Activated T-helper 1 cell treated with anti-CD3 and anti-CD28 coated beads, Interleukin-12 subunit alpha, Interleukin-12 subunit beta, Interleukin-2, Interleukin-4 antibody, amounts not matched to agents 30 ng/mL and 10 ng/mL and 1 ng/mL, durations not matched to agents 14 hours and 24 hours and 36 hours (primary cell): Measurements from ENCODE around the gene AMOTL2. TPM values are rescaled to one million over a fixed set of nuclear protein-coding genes. Genes with fewer than 3 reads are reported as not detected.

Experiments used
- DNase-seq: peaks from one replicate; pipeline ENCODE4 v3.0.0; 2021; ENCODE audit warnings: low spot score
- H3K27ac Mint-ChIP-seq: one replicate; pipeline ENCODE4 v1.8.0; 2021; ENCODE audit warnings: mild to moderate bottlenecking, mixed read lengths
- H3K27me3 Mint-ChIP-seq: one replicate; pipeline ENCODE4 v1.8.0; 2022; ENCODE audit warnings: mild to moderate bottlenecking, moderate library complexity, mixed read lengths; ENCODE audit not compliant: insufficient read depth
- H3K36me3 Mint-ChIP-seq: one replicate; pipeline ENCODE4 v1.8.0; 2021; ENCODE audit warnings: low read depth, mixed read lengths
- H3K4me1 Mint-ChIP-seq: one replicate; pipeline ENCODE4 v1.8.0; 2021; ENCODE audit warnings: low read depth, mixed read lengths
- H3K4me3 Mint-ChIP-seq: one replicate; pipeline ENCODE4 v1.8.0; 2021; ENCODE audit warnings: mild to moderate bottlenecking, moderate library complexity, mixed read lengths
- H3K9me3 Mint-ChIP-seq: one replicate; pipeline ENCODE4 v1.8.0; 2021; ENCODE audit warnings: mixed read lengths
- intact Hi-C: fragments of 100-400 bp; cut with micrococcal nuclease; formaldehyde crosslinking; loops from one replicate; pipeline ENCODE4 v1.15.1; 2024
- total RNA-seq: library from RNA; stranded (reverse); gene quantifications from 2 replicates; pipeline ENCODE4 v1.2.3, GENCODE V29; 2022

AMOTL2 gene
- total RNA-seq, 1 donor from 2014 or later: not detected

DNA sequence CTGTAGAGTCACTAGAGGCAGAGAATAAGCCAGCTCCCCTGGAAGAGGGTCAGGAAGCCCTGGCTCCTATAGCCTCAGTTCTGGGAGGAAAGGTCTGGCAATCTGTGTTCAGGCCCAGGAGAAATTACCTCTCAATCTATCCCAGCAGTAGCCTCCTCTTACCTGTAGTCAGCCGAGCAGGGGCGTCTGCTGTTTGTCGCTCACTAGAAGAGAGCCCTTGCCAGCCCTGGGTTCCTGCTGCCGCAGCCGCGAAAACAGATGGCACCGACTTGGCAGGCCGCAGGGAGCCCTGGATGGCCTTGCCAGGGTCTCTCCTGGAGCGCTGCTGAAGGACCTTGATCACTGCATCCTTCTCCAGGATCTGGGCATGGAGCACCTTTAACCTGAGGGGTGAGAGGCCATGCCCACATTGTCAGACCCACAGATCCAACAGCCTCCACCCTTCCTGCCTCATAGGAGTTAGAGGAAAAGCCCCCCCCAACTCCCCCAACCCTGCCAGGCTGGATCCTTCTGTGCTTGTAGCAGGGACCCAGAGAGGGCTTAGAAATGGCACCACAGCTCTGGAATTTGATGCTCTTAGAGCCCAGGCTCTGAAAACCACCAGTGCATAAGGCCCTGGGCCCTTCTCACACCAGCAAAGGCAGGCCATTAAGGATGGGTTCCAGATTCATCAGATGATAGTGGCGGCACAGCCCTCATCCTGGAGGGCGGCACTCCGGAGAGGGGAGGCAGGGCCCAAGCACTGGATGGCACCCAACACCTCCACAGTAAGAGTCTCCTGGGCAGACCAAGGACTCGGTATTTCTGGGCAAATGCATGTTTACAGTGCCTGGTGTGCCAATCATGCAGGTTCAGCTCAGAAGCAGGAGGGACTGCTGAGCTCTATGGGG lies 14.9 kb downstream of the AMOTL2 start:
- H3K27me3 Mint-ChIP-seq: peaks cover 16% of the 10 kb centered on the region
- intact Hi-C loops: no loop called here
- H3K4me3 Mint-ChIP-seq: no peak overlapping the region
- no peaks in the 10 kb centered on the region for H3K36me3 Mint-ChIP-seq
- H3K27ac Mint-ChIP-seq: no peak overlapping the region
- peaks cover 2% of the 10 kb centered on the region for H3K4me1 Mint-ChIP-seq
- no peak for DNase-seq
- no peaks in the 10 kb centered on the region for H3K9me3 Mint-ChIP-seq

DNA sequence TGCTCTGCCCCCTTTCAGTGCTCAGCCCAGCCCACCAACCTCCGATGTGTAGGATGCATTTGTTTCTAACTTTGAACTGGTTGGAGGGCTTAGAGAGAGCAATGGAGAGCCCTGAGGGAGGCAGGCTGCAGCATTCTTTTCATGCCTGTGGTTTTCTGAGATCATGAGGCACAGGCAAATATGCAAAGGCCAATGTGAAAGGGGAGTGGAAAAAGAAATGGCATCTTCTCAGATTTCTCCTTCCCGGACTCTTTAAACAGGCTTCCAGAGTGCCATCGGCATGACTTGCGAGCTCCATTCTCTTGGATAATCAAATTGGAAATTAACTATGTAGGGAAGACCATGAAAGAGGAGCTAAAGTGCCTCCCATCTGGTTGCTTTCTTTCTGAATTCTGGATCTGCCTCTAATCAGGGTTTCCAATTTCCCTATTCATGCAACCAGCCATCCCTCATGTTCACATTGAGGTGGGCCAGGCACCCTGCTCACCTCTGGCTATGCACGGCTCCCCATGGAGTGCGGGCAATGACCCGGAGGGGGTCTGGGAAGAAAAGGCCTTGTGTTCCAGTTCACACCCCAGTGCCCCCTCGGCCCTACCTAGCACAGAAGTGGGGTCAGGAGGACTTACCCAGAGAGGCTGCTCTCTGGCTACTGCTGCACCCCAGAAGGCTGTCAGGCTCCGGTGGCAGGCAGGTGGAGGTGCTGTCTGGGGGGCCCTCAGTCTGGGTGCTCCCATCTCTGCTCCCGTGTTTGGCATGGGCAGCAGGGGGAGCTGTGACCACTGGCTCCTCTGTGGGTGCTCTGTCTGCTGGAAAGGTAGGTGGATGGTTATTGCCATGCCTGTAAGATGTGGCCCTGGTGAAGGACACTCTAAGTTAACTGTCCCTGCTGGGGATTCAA lies 16.1 kb downstream of the AMOTL2 start:
- Mint-ChIP-seq H3K36me3 (no peaks in the 10 kb centered on the region), H3K4me1 (no peaks in the 10 kb centered on the region), H3K9me3 (no peaks in the 10 kb centered on the region), H3K4me3 (no peak overlapping the region), H3K27me3 (peaks cover 10% of the 10 kb centered on the region), H3K27ac (no peak overlapping the region)
- intact Hi-C loops: loop anchor here (1.0 kb wide), 1 partner anchor 116 kb away; no protein-coding TSS in a partner anchor
- DNase-seq: no peak

- no peak overlapping the region for H3K27ac Mint-ChIP-seq
- H3K9me3 Mint-ChIP-seq: no peaks in the 10 kb centered on the region
- no peak overlapping the region for H3K4me3 Mint-ChIP-seq
- no peaks in the 10 kb centered on the region for H3K36me3 Mint-ChIP-seq
- H3K4me1 Mint-ChIP-seq: no peaks in the 10 kb centered on the region
- intact Hi-C loops: no loop called here
- DNase-seq: no peak
- peaks cover 3% of the 10 kb centered on the region for H3K27me3 Mint-ChIP-seq
These were observed 16.9 kb downstream of the AMOTL2 start for GRCh38 chr3:134357261-134357913.

- H3K36me3 Mint-ChIP-seq: no peaks in the 10 kb centered on the region
- intact Hi-C loops: no loop called here
- no peak overlapping the region for H3K4me3 Mint-ChIP-seq
- H3K27me3 Mint-ChIP-seq: no peaks in the 10 kb centered on the region
- H3K4me1 Mint-ChIP-seq: no peaks in the 10 kb centered on the region
- no peak for DNase-seq
- no peaks in the 10 kb centered on the region for H3K9me3 Mint-ChIP-seq
- H3K27ac Mint-ChIP-seq: no peak overlapping the region
These were observed 17.7 kb downstream of the AMOTL2 start for GRCh38 chr3:134356411-134357040.

DNA sequence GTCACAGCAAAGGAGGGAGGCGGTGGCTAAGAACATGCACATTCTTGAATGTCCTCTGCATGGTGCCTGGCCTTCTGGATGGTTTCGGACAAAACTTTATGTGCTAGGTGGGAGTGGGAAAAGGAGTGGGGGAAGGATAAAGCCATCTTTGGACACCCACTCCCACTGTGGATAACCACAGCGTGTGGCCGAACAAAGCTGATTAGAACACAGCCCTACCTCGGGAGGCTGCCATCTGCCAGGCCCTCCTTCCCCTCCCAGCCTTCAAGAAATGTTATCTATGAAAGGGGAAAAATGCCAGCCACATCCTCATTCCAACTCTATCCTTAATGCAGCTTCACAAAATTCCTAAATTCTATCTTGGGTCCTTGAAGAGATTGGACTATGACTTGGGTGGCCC lies 18.8 kb downstream of the AMOTL2 start:
- no peak overlapping the region for H3K27ac Mint-ChIP-seq
- no peak overlapping the region for H3K4me3 Mint-ChIP-seq
- no peaks in the 10 kb centered on the region for H3K36me3 Mint-ChIP-seq
- H3K4me1 Mint-ChIP-seq: no peaks in the 10 kb centered on the region
- intact Hi-C loops: no loop called here
- DNase-seq: no peak
- no peaks in the 10 kb centered on the region for H3K9me3 Mint-ChIP-seq
- no peaks in the 10 kb centered on the region for H3K27me3 Mint-ChIP-seq

DNA sequence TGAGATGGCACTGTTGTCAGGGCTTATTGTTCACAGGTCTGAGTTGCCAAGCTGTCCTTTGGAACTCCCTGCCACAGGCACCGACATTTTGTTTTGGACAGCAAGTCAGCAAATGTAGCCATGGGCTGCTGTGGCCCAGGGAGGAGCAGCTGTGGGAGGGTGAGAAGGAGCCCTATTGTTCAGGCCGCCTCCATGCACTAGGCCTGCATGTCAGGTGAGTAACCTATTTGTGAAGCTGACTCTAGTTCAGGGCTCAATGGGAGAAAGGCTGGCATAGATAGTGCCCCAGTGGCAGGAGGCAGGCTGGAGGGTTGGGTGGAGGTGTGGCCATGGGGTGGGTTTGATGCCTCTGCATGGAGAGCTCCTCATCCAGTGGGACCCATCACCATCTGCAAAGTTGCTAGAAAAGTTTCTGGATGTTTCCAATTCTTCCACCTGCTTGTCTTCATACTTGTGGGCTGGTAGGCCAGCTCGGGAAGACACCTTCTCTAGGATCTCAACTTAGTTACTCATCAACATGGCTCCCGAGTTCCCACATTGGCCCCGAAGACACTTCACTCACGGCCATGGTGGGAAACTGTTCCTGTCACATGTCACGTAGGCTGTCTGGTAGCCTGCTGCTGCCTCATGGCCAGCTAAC lies 19.5 kb downstream of the AMOTL2 start:
- Mint-ChIP-seq H3K27me3 (no peaks in the 10 kb centered on the region), H3K4me1 (no peaks in the 10 kb centered on the region), H3K27ac (no peak overlapping the region), H3K9me3 (no peaks in the 10 kb centered on the region), H3K36me3 (no peaks in the 10 kb centered on the region), H3K4me3 (no peak overlapping the region)
- intact Hi-C loops: no loop called here
- no peak for DNase-seq

- no peaks in the 10 kb centered on the region for H3K36me3 Mint-ChIP-seq
- no peaks in the 10 kb centered on the region for H3K4me1 Mint-ChIP-seq
- no peaks in the 10 kb centered on the region for H3K9me3 Mint-ChIP-seq
- no peaks in the 10 kb centered on the region for H3K27me3 Mint-ChIP-seq
- DNase-seq: no peak
- intact Hi-C loops: no loop called here
- no peak overlapping the region for H3K27ac Mint-ChIP-seq
- H3K4me3 Mint-ChIP-seq: no peak overlapping the region
These were observed 20.2 kb downstream of the AMOTL2 start for GRCh38 chr3:134353831-134354611.

- no peaks in the 10 kb centered on the region for H3K4me1 Mint-ChIP-seq
- no peak for DNase-seq
- H3K4me3 Mint-ChIP-seq: no peak overlapping the region
- intact Hi-C loops: no loop called here
- H3K36me3 Mint-ChIP-seq: no peaks in the 10 kb centered on the region
- no peaks in the 10 kb centered on the region for H3K27me3 Mint-ChIP-seq
- no peaks in the 10 kb centered on the region for H3K9me3 Mint-ChIP-seq
- no peak overlapping the region for H3K27ac Mint-ChIP-seq
These were observed 20.9 kb downstream of the AMOTL2 start for GRCh38 chr3:134353171-134353825.

GRCh38 chr3:134352031-134352671 lies 22.1 kb downstream of the AMOTL2 start:
- DNase-seq: no peak
- Mint-ChIP-seq H3K9me3 (peaks cover under 1% of the 10 kb centered on the region), H3K27ac (no peak overlapping the region), H3K27me3 (no peaks in the 10 kb centered on the region), H3K36me3 (no peaks in the 10 kb centered on the region), H3K4me3 (no peak overlapping the region), H3K4me1 (no peaks in the 10 kb centered on the region)
- intact Hi-C loops: no loop called here

DNA sequence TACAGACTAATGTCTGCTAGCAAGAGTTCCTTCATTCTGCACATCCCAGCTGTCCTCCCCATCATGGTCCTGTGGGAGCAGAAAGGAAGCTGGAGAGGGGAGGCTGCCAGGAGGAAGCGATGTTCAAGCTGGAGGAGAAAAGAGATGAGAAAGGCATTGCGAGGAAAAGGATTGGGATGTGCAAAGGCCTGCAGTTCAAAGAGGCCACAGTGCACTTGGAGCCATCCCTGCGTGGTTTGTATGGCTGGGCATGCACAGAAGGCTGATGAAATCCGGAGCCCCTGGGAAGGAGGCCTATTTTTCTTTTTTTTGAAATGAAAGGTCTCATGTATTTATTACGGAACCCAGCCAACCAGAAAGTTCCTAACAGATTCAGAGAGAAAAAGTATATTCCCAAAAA lies 22.8 kb downstream of the AMOTL2 start:
- no peaks in the 10 kb centered on the region for H3K4me1 Mint-ChIP-seq

GRCh38 chr3:134350861-134351311 lies 23.4 kb downstream of the AMOTL2 start:
- no peaks in the 10 kb centered on the region for H3K27me3 Mint-ChIP-seq
- peaks cover 11% of the 10 kb centered on the region for H3K9me3 Mint-ChIP-seq
- intact Hi-C loops: no loop called here
- no peak overlapping the region for H3K27ac Mint-ChIP-seq
- H3K4me3 Mint-ChIP-seq: no peak overlapping the region
- no peaks in the 10 kb centered on the region for H3K36me3 Mint-ChIP-seq
- no peak for DNase-seq
- no peaks in the 10 kb centered on the region for H3K4me1 Mint-ChIP-seq

More for the DNA sequence above, 22.8 kb downstream of the AMOTL2 start:
- intact Hi-C loops: no loop called here
- no peak for DNase-seq
- Mint-ChIP-seq H3K36me3 (no peaks in the 10 kb centered on the region), H3K27ac (no peak overlapping the region), H3K27me3 (no peaks in the 10 kb centered on the region), H3K4me3 (no peak overlapping the region), H3K9me3 (peaks cover 8% of the 10 kb centered on the region)
